Body of pancreas (tissue), 4 donors: Measurements from ENCODE around the gene FAM20C. TPM values are rescaled to one million over a fixed set of nuclear protein-coding genes. Genes with fewer than 3 reads are reported as not detected.

Experiments
- ATAC-seq: fragments of 150-250 bp; one replicate; pipeline ENCODE4 v1.9.1; 2016
- DNase-seq, 4 donors: peaks; one replicate each; pipeline ENCODE4 v3.0.0-alpha.2; 2019
- H3K27ac ChIP-seq, 4 donors: fragments of 200-600 bp; sonication (generic); 1 replicate in 3 of 4; 2 replicates in 1 of 4; pipeline versions ENCODE4 v1.5.1 to v1.6.1; 2016 to 2019; ENCODE audit warnings: mild to moderate bottlenecking in 1 of 4, mixed read lengths in 1 of 4, moderate library complexity in 1 of 4
- H3K27me3 ChIP-seq, 2 donors: fragments of 200-600 bp; sonication (generic); one replicate each; pipeline ENCODE4 v1.6.0; 2016; ENCODE audit warnings: mild to moderate bottlenecking in 1 of 2
- H3K36me3 ChIP-seq, 2 donors: fragments of 200-600 bp; sonication (generic); replicated peaks in 1 of 2; 2 replicates each; pipeline ENCODE4 v1.5.1; 2016; ENCODE audit warnings: low read depth in 2 of 2; ENCODE audit not compliant: insufficient read depth in 1 of 2
- H3K4me1 ChIP-seq: fragments of 200-600 bp; sonication (generic); one replicate; pipeline ENCODE4 v1.6.0; 2016
- H3K4me3 ChIP-seq, 2 donors: fragments of 200-600 bp; sonication (generic); 1 replicate in 1 of 2; 2 replicates in 1 of 2; pipeline ENCODE4 v1.5.1; 2016 to 2019
- H3K9me3 ChIP-seq, 3 donors: fragments of 200-600 bp; sonication (generic); 1 replicate in 2 of 3; 2 replicates in 1 of 3; pipeline ENCODE4 v1.5.1; 2016
- CTCF ChIP-seq, 7 experiments: fragments of 450-650 bp in 4 of 7; fragments of 200-600 bp in 3 of 7; sonication (generic) in 3 of 7; IDR thresholded peaks; one replicate each; pipeline ENCODE4 v1.5.1; 2016 to 2019; ENCODE audit warnings: antibody characterized with exemption in 7 of 7
- POLR2A ChIP-seq, 3 donors: fragments of 450-650 bp; IDR thresholded peaks; one replicate each; pipeline ENCODE4 v1.6.1; 2016; ENCODE audit warnings: antibody characterized with exemption in 3 of 3, mild to moderate bottlenecking in 2 of 3
- WGBS, 2 donors: methylation state at CpG; one replicate each; pipeline ENCODE4 v1.1.5; 2017; 5-methylcytosine and 5-hydroxymethylcytosine counted together
- intact Hi-C: fragments of 100-400 bp; cut with DNase I; formaldehyde crosslinking; loops from one replicate; pipeline ENCODE4 v1.15.1; 2023
- total RNA-seq, 2 donors: library from RNA; depleted of rRNA; stranded (reverse); fragments of >200 nt; gene quantifications; one replicate each; pipeline ENCODE4 v1.1.0, GENCODE V29; 2016

The FAM20C gene
- total RNA-seq, 2 donors from 2014 or later: 12.7 to 26.0 TPM

- 72 to 82% methylated on average over 17 to 24 of the region's 24 CpGs for WGBS, 2 donors
- Histone ChIP-seq H3K4me3 (no peak overlapping the region), H3K27ac (no peak overlapping the region), H3K9me3 (no peaks in the 10 kb centered on the region), H3K36me3 (no peaks in the 10 kb centered on the region), H3K4me1 (no peaks in the 10 kb centered on the region), H3K27me3 (no peaks in the 10 kb centered on the region)
- ATAC-seq (no peak), DNase-seq (no peak)
- intact Hi-C loops: no loop called here
- TF ChIP-seq CTCF (IDR thresholded peaks at IDR 0.05) (no peak), POLR2A (IDR thresholded peaks at IDR 0.05) (no peak)
These were observed 111.7 kb downstream of the FAM20C start for GRCh38 chr7:303884-304573.

GRCh38 chr7:304574-305409, 112.4 kb downstream of the FAM20C start:
- WGBS, 2 donors: 80 to 86% methylated on average over 12 to 15 of the region's 19 CpGs
- H3K4me1 ChIP-seq: no peaks in the 10 kb centered on the region
- no peak overlapping the region for H3K27ac ChIP-seq
- intact Hi-C loops: no loop called here
- ATAC-seq: no peak
- H3K27me3 ChIP-seq: no peaks in the 10 kb centered on the region
- no peak for DNase-seq
- no peak overlapping the region for H3K4me3 ChIP-seq
- no peaks in the 10 kb centered on the region for H3K36me3 ChIP-seq
- H3K9me3 ChIP-seq: no peaks in the 10 kb centered on the region
- TF ChIP-seq POLR2A (IDR thresholded peaks at IDR 0.05) (no peak), CTCF (IDR thresholded peaks at IDR 0.05) (no peak)

GRCh38 chr7:305410-306151, 113.2 kb downstream of the FAM20C start:
- DNase-seq (no peak), ATAC-seq (no peak)
- H3K27ac ChIP-seq: no peak overlapping the region
- 79 to 81% methylated on average over 30 to 34 of the region's 35 CpGs for WGBS, 2 donors
- no peaks in the 10 kb centered on the region for H3K36me3 ChIP-seq
- H3K9me3 ChIP-seq: no peaks in the 10 kb centered on the region
- H3K27me3 ChIP-seq: no peaks in the 10 kb centered on the region
- TF ChIP-seq POLR2A (IDR thresholded peaks at IDR 0.05) (no peak), CTCF (IDR thresholded peaks at IDR 0.05) (no peak)
- no peaks in the 10 kb centered on the region for H3K4me1 ChIP-seq
- intact Hi-C loops: no loop called here
- H3K4me3 ChIP-seq: no peak overlapping the region

- WGBS, 2 donors: 75 to 90% methylated on average over 3 of the region's 3 CpGs
- H3K4me3 ChIP-seq: no peak overlapping the region
- H3K4me1 ChIP-seq: no peaks in the 10 kb centered on the region
- intact Hi-C loops: no loop called here
- no peak overlapping the region for H3K27ac ChIP-seq
- no peaks in the 10 kb centered on the region for H3K36me3 ChIP-seq
- TF ChIP-seq POLR2A (IDR thresholded peaks at IDR 0.05) (no peak), CTCF (IDR thresholded peaks at IDR 0.05) (no peak)
- no peaks in the 10 kb centered on the region for H3K27me3 ChIP-seq
- no peaks in the 10 kb centered on the region for H3K9me3 ChIP-seq
- no peak for DNase-seq
- ATAC-seq: no peak
These were observed 115.6 kb downstream of the FAM20C start for GRCh38 chr7:307970-308369.
